RWPE2 (cell line): ENCODE results near the gene DOK6.

Experiments
- ATAC-seq: fragments of 200-7000 bp; cut with Tn5 transposase; 3 replicates; pipeline ENCODE4 v1.9.1; 2021; ENCODE audit warnings: low read depth
- DNase-seq: peaks from one replicate; pipeline ENCODE4 v3.0.0-alpha.2; 2020; ENCODE audit warnings: low spot score
- H3K27ac ChIP-seq: fragments of 450-650 bp; 2 replicates; pipeline ENCODE4 v1.5.1; 2017; ENCODE audit warnings: mild to moderate bottlenecking; ENCODE audit not compliant: poor library complexity, severe bottlenecking
- H3K27me3 ChIP-seq: fragments of 250-450 bp; sonication (Bioruptor Pico); 2 replicates; pipeline ENCODE4 v1.5.1; 2021; ENCODE audit warnings: mild to moderate bottlenecking, moderate library complexity; ENCODE audit not compliant: insufficient read depth, poor library complexity, severe bottlenecking
- H3K36me3 ChIP-seq: fragments of 250-450 bp; sonication (Bioruptor Pico); 2 replicates; pipeline ENCODE4 v1.5.1; 2020; ENCODE audit warnings: low read depth, mild to moderate bottlenecking, moderate library complexity
- H3K4me1 ChIP-seq: fragments of 250-450 bp; sonication (Bioruptor Pico); 2 replicates; pipeline ENCODE4 v1.5.1; 2021; ENCODE audit warnings: mild to moderate bottlenecking, moderate library complexity; ENCODE audit not compliant: insufficient read depth, poor library complexity, severe bottlenecking
- H3K4me3 ChIP-seq: fragments of 250-450 bp; sonication (Bioruptor Pico); 2 replicates; pipeline ENCODE4 v1.5.1; 2021; ENCODE audit warnings: mild to moderate bottlenecking, moderate library complexity; ENCODE audit not compliant: severe bottlenecking
- H3K9me3 ChIP-seq: fragments of 250-450 bp; sonication (Bioruptor Pico); 2 replicates; pipeline ENCODE4 v1.5.1; 2021; ENCODE audit warnings: mild to moderate bottlenecking, moderate library complexity; ENCODE audit not compliant: severe bottlenecking
- TF ChIP-seq, protein P1 (sequence below): fragments of 450-650 bp; IDR thresholded peaks from one replicate; pipeline ENCODE4 v1.5.1; 2017; ENCODE audit warnings: mild to moderate bottlenecking, moderate library complexity; ENCODE audit not compliant: poor library complexity, severe bottlenecking

The DOK6 gene

DNA sequence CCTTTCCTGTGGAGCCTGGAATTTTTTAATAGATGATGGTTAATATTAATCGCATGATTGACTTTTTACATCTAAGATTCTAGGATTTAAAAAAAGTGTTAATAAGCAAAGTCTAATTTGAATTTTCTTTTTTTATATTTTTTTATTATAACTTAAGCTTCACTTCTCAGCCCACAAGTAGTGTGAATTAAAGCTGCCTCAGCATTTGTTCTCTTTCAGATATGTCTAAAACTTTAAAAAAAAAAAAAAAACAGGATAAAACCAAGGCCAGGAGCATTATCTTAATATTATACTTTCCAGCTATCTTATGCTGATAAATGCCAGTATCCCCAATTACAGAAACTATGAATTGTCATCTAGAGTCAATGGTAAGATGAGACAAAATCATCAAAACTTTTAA is 437.3 kb downstream of the DOK6 start:
- DNase-seq (no peak), ATAC-seq (no peak)
- Histone ChIP-seq H3K27me3 (peaks cover 3% of the 10 kb centered on the region), H3K9me3 (no peaks in the 10 kb centered on the region), H3K36me3 (no peaks in the 10 kb centered on the region), H3K4me3 (no peak overlapping the region), H3K27ac (no peak overlapping the region), H3K4me1 (no peaks in the 10 kb centered on the region)
- TF ChIP-seq, protein P1, sequence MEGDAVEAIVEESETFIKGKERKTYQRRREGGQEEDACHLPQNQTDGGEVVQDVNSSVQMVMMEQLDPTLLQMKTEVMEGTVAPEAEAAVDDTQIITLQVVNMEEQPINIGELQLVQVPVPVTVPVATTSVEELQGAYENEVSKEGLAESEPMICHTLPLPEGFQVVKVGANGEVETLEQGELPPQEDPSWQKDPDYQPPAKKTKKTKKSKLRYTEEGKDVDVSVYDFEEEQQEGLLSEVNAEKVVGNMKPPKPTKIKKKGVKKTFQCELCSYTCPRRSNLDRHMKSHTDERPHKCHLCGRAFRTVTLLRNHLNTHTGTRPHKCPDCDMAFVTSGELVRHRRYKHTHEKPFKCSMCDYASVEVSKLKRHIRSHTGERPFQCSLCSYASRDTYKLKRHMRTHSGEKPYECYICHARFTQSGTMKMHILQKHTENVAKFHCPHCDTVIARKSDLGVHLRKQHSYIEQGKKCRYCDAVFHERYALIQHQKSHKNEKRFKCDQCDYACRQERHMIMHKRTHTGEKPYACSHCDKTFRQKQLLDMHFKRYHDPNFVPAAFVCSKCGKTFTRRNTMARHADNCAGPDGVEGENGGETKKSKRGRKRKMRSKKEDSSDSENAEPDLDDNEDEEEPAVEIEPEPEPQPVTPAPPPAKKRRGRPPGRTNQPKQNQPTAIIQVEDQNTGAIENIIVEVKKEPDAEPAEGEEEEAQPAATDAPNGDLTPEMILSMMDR, result no peak

- no peaks in the 10 kb centered on the region for H3K9me3 ChIP-seq
- TF ChIP-seq, protein P1, result no peak
- DNase-seq (no peak), ATAC-seq (peak; percentile 87)
- H3K27me3 ChIP-seq, result no peaks in the 10 kb centered on the region
- H3K4me1 ChIP-seq, result no peaks in the 10 kb centered on the region
- H3K36me3 ChIP-seq, result no peaks in the 10 kb centered on the region
- H3K27ac ChIP-seq, result no peak overlapping the region
- H3K4me3 ChIP-seq, result no peak overlapping the region
Measured at GRCh38 chr18:69838620-69839411, 438.1 kb downstream of the DOK6 start.

- Histone ChIP-seq H3K27me3 (no peaks in the 10 kb centered on the region), H3K4me3 (no peak overlapping the region), H3K4me1 (no peaks in the 10 kb centered on the region), H3K27ac (no peak overlapping the region), H3K36me3 (no peaks in the 10 kb centered on the region), H3K9me3 (no peaks in the 10 kb centered on the region)
- TF ChIP-seq, protein P1, result no peak
- DNase-seq (no peak), ATAC-seq (no peak)
Measured at GRCh38 chr18:69839497-69839896, 438.8 kb downstream of the DOK6 start.

DNA sequence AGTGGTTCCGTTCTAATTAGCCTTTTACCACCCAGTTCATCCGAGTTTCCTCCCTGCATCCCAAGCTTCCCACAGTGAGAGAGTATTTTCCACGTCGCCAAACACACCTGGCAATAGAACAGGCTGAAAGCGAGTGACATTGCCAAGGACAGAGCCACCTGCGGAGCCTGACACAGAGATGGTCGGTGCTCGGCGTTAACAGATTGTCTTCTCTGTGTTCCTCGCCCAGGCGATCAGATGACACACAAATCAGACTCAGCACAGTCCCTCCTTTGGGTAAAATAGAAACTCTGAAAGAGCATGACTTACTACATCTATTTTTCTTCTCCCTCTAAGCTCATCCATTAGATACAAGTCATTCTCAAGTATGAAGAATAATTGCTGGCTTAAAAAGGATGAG is 439.3 kb downstream of the DOK6 start:
- H3K27ac ChIP-seq, result no peak overlapping the region
- ATAC-seq, result no peak
- H3K4me3 ChIP-seq, result no peak overlapping the region

More for the DNA sequence above, 439.3 kb downstream of the DOK6 start:
- Histone ChIP-seq H3K36me3 (no peaks in the 10 kb centered on the region), H3K9me3 (no peaks in the 10 kb centered on the region), H3K4me1 (no peaks in the 10 kb centered on the region), H3K27me3 (no peaks in the 10 kb centered on the region)
- DNase-seq, result no peak
- TF ChIP-seq, protein P1, result no peak
